Panc1 (cell line): ENCODE measurements around the gene LPP. TPM values are rescaled to one million over a fixed set of nuclear protein-coding genes. Genes with fewer than 3 reads are reported as not detected.

Source experiments
- ATAC-seq: fragments of 200-7000 bp; cut with Tn5 transposase; 2 replicates; pipeline ENCODE4 v1.9.1; 2020; ENCODE audit warnings: mild to moderate bottlenecking, moderate library complexity
- BruUV-seq: library from RNA; stranded (reverse); fragments of 400-500 nt; replicated peaks from 2 replicates; lab custom pipeline; 2021; lab: Mats Ljungman, UMichigan
- CTCF ChIA-PET: fragments of 300-600 bp; sonication (Branson Sonifier 250); formaldehyde crosslinking; loops from one replicate; lab custom pipeline; 2022; ENCODE audit warnings: antibody characterized with exemption; lab: Charles Lee
- POLR2A ChIA-PET: fragments of 300-600 bp; sonication (Branson Sonifier 250); formaldehyde crosslinking; loops from one replicate; lab custom pipeline; 2022; ENCODE audit warnings: antibody characterized with exemption; lab: Charles Lee
- DNase-seq: peaks from one replicate; pipeline ENCODE4 v3.0.0-alpha.2; 2010; ENCODE audit warnings: low read depth, low spot score
- H3K27ac ChIP-seq: 2 replicates; pipeline ENCODE4 v1.5.1; 2011; ENCODE audit warnings: mild to moderate bottlenecking, low read length, inconsistent platforms
- H3K27me3 ChIP-seq: fragments of 200-500 bp; sonication (Bioruptor generic); 2 replicates; pipeline ENCODE4 v1.6.0; 2014; ENCODE audit warnings: low read length, inconsistent platforms; ENCODE audit not compliant: control insufficient read depth, insufficient read depth
- H3K36me3 ChIP-seq: fragments of 200-500 bp; sonication (Bioruptor generic); 2 replicates; pipeline ENCODE4 v1.5.1; 2014; ENCODE audit warnings: inconsistent platforms, mild to moderate bottlenecking, low read length, moderate library complexity; ENCODE audit not compliant: control insufficient read depth, insufficient read depth
- H3K4me1 ChIP-seq: 2 replicates; pipeline ENCODE4 v1.5.1; 2011; ENCODE audit warnings: inconsistent platforms, mild to moderate bottlenecking, low read length, moderate library complexity; ENCODE audit not compliant: control insufficient read depth, insufficient read depth
- H3K4me3 ChIP-seq, 2 experiments: 2 replicates each; pipeline ENCODE4 v1.5.1; 2011 to 2012; ENCODE audit warnings: low read depth in 2 of 2, low read length in 2 of 2, mild to moderate bottlenecking in 2 of 2, inconsistent platforms in 1 of 2, moderate library complexity in 1 of 2
- H3K9me3 ChIP-seq: fragments of 200-500 bp; sonication (Bioruptor generic); 2 replicates; pipeline ENCODE4 v1.5.1; 2014; ENCODE audit warnings: low read depth, mild to moderate bottlenecking, inconsistent platforms, low read length, moderate library complexity; ENCODE audit not compliant: control insufficient read depth, insufficient read depth
- CTCF ChIP-seq: fragments of 450-650 bp; IDR thresholded peaks from 2 replicates; pipeline ENCODE4 v1.5.1; 2017; ENCODE audit warnings: mild to moderate bottlenecking
- POLR2AphosphoS5 ChIP-seq: IDR thresholded peaks from 2 replicates; pipeline ENCODE4 v1.6.1; 2012; ENCODE audit warnings: mild to moderate bottlenecking, low read depth, low read length, moderate library complexity
- SIN3A ChIP-seq: IDR thresholded peaks from 2 replicates; pipeline ENCODE4 v1.6.1; 2012; ENCODE audit warnings: low read depth, mild to moderate bottlenecking, low read length, moderate library complexity, borderline replicate concordance; ENCODE audit not compliant: insufficient read depth
- TCF7L2 ChIP-seq: IDR thresholded peaks from 2 replicates; pipeline ENCODE4 v1.6.1; 2011; ENCODE audit warnings: mild to moderate bottlenecking, low read depth, low read length, inconsistent platforms
- in situ Hi-C: cut with HindIII; loops from 2 replicates; pipeline ENCODE4 v1.10.0; 2016; ENCODE audit warnings: low sequenced_read_pairs, low pct_unique_long_range_greater_than_20kb
- intact Hi-C: fragments of 100-400 bp; cut with micrococcal nuclease; formaldehyde crosslinking; loops from one replicate; pipeline ENCODE4 v1.10.0; 2022; ENCODE audit not compliant: unreplicated experiment
- total RNA-seq: library from RNA; stranded (reverse); gene quantifications from one replicate; pipeline ENCODE4 v1.2.1, GENCODE V29; 2021; ENCODE audit not compliant: unreplicated experiment
- TF ChIP-seq, protein P1 (sequence below), 2 experiments: IDR thresholded peaks; 2 replicates each; pipeline ENCODE4 v1.6.1; 2011 to 2012; ENCODE audit warnings: low read depth in 2 of 2, control low read depth in 1 of 2, low read length in 1 of 2, mild to moderate bottlenecking in 1 of 2, moderate library complexity in 1 of 2; ENCODE audit not compliant: insufficient read depth in 1 of 2

LPP gene
- total RNA-seq, 1 experiment from 2014 or later = 90.0 TPM

- BruUV-seq = no TSS peak
- Histone ChIP-seq H3K27me3 (no peaks in the 10 kb centered on the region), H3K27ac (no peak overlapping the region), H3K36me3 (no peaks in the 10 kb centered on the region), H3K9me3 (no peaks in the 10 kb centered on the region), H3K4me1 (peaks cover 5% of the 10 kb centered on the region; the same call in 1 of the 2 replicates), H3K4me3 (no peak overlapping the region)
- no peak for DNase-seq
- in situ Hi-C loops (no loop called here), intact Hi-C loops (no loop called here)
- POLR2A ChIA-PET = no interaction called here
- no peak for ATAC-seq
- CTCF ChIA-PET = no interaction called here
- TF ChIP-seq POLR2AphosphoS5 (no peak), TCF7L2 (no peak), CTCF (no peak), SIN3A (no peak)
- TF ChIP-seq, protein P1, sequence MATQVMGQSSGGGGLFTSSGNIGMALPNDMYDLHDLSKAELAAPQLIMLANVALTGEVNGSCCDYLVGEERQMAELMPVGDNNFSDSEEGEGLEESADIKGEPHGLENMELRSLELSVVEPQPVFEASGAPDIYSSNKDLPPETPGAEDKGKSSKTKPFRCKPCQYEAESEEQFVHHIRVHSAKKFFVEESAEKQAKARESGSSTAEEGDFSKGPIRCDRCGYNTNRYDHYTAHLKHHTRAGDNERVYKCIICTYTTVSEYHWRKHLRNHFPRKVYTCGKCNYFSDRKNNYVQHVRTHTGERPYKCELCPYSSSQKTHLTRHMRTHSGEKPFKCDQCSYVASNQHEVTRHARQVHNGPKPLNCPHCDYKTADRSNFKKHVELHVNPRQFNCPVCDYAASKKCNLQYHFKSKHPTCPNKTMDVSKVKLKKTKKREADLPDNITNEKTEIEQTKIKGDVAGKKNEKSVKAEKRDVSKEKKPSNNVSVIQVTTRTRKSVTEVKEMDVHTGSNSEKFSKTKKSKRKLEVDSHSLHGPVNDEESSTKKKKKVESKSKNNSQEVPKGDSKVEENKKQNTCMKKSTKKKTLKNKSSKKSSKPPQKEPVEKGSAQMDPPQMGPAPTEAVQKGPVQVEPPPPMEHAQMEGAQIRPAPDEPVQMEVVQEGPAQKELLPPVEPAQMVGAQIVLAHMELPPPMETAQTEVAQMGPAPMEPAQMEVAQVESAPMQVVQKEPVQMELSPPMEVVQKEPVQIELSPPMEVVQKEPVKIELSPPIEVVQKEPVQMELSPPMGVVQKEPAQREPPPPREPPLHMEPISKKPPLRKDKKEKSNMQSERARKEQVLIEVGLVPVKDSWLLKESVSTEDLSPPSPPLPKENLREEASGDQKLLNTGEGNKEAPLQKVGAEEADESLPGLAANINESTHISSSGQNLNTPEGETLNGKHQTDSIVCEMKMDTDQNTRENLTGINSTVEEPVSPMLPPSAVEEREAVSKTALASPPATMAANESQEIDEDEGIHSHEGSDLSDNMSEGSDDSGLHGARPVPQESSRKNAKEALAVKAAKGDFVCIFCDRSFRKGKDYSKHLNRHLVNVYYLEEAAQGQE (IDR thresholded peaks at IDR 0.05; ENCODE audit: insufficient read depth in 1 of 2, low read depth in 2 of 2, low read length in 1 of 2) = no peak
These were observed 427.8 kb downstream of the LPP start for GRCh38 chr3:188581792-188582191.

- ChIA-PET CTCF (interaction anchor here (0.9 kb wide), 1 partner anchor 11 kb away, joined by 3 read pairs; no protein-coding TSS in a partner anchor), POLR2A (no interaction called here)
- TF ChIP-seq CTCF (no peak), SIN3A (no peak), TCF7L2 (no peak), POLR2AphosphoS5 (no peak)
- TF ChIP-seq, protein P1 (IDR thresholded peaks at IDR 0.05; ENCODE audit: insufficient read depth in 1 of 2, low read depth in 2 of 2, low read length in 1 of 2) = no peak
- H3K4me1 ChIP-seq = peaks cover 5% of the 10 kb centered on the region; the same call in 1 of the 2 replicates
- no TSS peak for BruUV-seq
- intact Hi-C loops (no loop called here), in situ Hi-C loops (no loop called here)
- DNase-seq = no peak
- H3K4me3 ChIP-seq = no peak overlapping the region
- H3K27me3 ChIP-seq = no peaks in the 10 kb centered on the region
- no peaks in the 10 kb centered on the region for H3K9me3 ChIP-seq
- ATAC-seq = no peak
- no peak overlapping the region for H3K27ac ChIP-seq
- H3K36me3 ChIP-seq = no peaks in the 10 kb centered on the region
These were observed 429.6 kb downstream of the LPP start for GRCh38 chr3:188583341-188584161.
